ENCODE data around the gene PDIA3.

DNA sequence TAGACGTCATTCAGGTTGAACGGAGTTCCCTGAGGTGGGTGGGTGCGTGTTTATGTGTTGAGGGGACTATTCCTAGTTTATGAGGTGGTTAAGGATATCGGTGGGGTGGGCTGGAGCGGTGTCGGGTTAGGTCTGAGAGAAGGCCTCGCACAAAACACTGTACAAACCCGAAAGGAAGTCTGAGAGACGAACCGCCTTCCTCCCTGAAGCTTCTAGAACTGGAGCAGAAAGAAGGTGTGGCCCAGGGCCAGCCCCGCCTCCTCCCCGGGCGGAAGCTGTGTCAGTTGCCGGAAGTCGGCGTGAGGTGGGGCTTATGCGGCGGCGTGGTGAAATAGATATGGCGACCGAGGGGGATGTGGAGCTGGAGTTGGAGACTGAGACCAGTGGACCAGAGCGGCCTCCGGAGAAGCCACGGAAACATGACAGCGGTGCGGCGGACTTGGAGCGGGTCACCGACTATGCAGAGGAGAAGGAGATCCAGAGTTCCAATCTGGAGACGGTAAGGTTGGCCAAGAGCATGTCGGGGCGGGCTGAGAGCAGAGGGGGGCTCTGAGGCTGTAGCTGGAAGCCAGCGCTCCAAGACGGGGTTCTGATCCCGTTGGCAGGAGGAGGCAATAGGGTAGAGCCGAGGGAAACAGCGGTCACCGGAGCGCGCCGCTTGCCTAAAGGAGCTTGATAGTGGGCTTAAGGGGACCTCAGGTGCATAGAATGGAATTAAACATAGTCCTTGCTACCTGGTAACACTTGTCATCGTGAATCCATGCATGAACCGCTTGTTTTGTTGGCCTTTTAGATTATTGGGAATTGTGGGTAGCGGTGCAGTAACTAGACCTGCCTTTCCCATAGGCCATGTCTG lies 54.3 kb downstream of the PDIA3 start, which contains the start of gene HYPK:
- TF ChIP-seq CTCF (IDR thresholded peaks at IDR 0.05) (no peak), POLR2A (IDR thresholded peaks at IDR 0.05; ENCODE audit: low read depth) (no peak), POLR2AphosphoS5 (IDR thresholded peaks at IDR 0.05) (peak; percentile 91 to 97), EP300 (IDR thresholded peaks at IDR 0.05) (no peak)
